Upper lobe of right lung (tissue), 1 donor: Measurements from ENCODE around the gene UBN2. TPM values are rescaled to one million over a fixed set of nuclear protein-coding genes. Genes with fewer than 3 reads are reported as not detected.

ENCODE experiments used
- ATAC-seq: fragments of 200-7000 bp; cut with Tn5 transposase; one replicate; pipeline ENCODE4 v1.9.1; 2020; ENCODE audit warnings: mild to moderate bottlenecking, moderate library complexity
- DNase-seq: peaks from one replicate; pipeline ENCODE4 v3.0.0-alpha.2; 2020
- H3K27ac ChIP-seq: fragments of 200-600 bp; one replicate; pipeline ENCODE4 v1.8.0; 2022
- H3K27me3 ChIP-seq: fragments of 200-600 bp; one replicate; pipeline ENCODE4 v1.8.0; 2022; ENCODE audit warnings: mild to moderate bottlenecking
- H3K36me3 ChIP-seq: fragments of 200-600 bp; one replicate; pipeline ENCODE4 v1.8.0; 2022
- H3K4me1 ChIP-seq: fragments of 200-600 bp; one replicate; pipeline ENCODE4 v1.8.0; 2022
- H3K4me3 ChIP-seq: fragments of 200-600 bp; one replicate; pipeline ENCODE4 v1.8.0; 2022; ENCODE audit warnings: mild to moderate bottlenecking
- H3K9me3 ChIP-seq: fragments of 200-600 bp; one replicate; pipeline ENCODE4 v1.8.0; 2022
- intact Hi-C: fragments of 100-400 bp; cut with DNase I; formaldehyde crosslinking; loops from one replicate; pipeline ENCODE4 v1.11.0; 2022
- total RNA-seq: library from RNA; stranded (reverse); fragmentation: NEBNext Ultra II Directional; extraction: Animal tissue kit (Norgen Biotek cat#: 25700); gene quantifications from one replicate; pipeline ENCODE4 v1.2.1, GENCODE V29; 2021
- TF ChIP-seq, protein P1 (sequence below): fragments of 200-600 bp; IDR thresholded peaks from one replicate; pipeline ENCODE4 v1.8.0; 2022; ENCODE audit warnings: antibody characterized with exemption
- donor health status: DM: no; HTN: yes; CAD: no; lungs with severe emphysema.

UBN2 gene
- total RNA-seq, 1 donor from 2014 or later = 23.5 TPM

DNA sequence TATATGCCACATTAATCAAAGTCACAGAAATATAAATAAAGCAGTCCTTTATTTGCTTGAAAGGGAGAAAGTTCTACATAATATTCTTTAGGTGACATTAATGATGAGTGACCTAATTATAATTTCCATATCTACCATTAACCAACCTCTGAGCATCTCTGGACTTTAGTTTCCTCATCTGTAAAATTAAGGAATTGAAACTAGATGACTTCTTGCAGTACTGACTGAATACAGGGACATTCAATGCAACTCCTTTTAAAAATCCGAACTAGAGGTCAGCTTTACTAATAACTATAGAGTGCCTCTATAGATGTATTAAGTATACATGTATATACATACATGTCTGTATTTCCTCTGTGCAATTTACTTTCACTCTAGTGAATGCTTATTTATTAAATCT, 114.0 kb downstream of the UBN2 start:
- Histone ChIP-seq H3K4me1 (peaks cover 6% of the 10 kb centered on the region), H3K27ac (no peak overlapping the region), H3K36me3 (peaks cover 20% of the 10 kb centered on the region), H3K27me3 (no peaks in the 10 kb centered on the region), H3K9me3 (no peaks in the 10 kb centered on the region), H3K4me3 (no peak overlapping the region)
- intact Hi-C loops = no loop called here
- DNase-seq (no peak), ATAC-seq (no peak)
- TF ChIP-seq, protein P1, sequence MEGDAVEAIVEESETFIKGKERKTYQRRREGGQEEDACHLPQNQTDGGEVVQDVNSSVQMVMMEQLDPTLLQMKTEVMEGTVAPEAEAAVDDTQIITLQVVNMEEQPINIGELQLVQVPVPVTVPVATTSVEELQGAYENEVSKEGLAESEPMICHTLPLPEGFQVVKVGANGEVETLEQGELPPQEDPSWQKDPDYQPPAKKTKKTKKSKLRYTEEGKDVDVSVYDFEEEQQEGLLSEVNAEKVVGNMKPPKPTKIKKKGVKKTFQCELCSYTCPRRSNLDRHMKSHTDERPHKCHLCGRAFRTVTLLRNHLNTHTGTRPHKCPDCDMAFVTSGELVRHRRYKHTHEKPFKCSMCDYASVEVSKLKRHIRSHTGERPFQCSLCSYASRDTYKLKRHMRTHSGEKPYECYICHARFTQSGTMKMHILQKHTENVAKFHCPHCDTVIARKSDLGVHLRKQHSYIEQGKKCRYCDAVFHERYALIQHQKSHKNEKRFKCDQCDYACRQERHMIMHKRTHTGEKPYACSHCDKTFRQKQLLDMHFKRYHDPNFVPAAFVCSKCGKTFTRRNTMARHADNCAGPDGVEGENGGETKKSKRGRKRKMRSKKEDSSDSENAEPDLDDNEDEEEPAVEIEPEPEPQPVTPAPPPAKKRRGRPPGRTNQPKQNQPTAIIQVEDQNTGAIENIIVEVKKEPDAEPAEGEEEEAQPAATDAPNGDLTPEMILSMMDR = no peak

DNA sequence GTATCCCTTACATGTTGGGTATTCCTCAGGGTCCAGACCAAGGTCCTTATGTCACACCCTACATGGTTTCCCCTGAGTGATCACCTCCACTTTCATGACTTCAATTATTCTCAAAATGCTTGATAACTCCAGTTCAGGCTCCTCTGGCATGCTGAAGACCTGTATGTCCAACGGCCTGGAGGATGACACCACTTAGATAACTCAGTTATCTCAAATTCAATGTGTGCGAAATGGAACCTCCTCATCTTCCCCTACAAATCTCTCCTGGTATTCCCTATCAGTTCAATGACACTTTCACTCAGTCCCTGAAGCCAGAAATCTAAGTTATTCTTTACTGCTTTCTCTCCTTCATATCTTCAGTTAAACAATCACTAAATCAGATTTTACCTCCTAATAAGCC, 120.0 kb downstream of the UBN2 start:
- Histone ChIP-seq H3K27ac (no peak overlapping the region), H3K36me3 (peaks cover 11% of the 10 kb centered on the region), H3K27me3 (no peaks in the 10 kb centered on the region), H3K9me3 (no peaks in the 10 kb centered on the region), H3K4me3 (no peak overlapping the region), H3K4me1 (no peaks in the 10 kb centered on the region)
- TF ChIP-seq, protein P1 = no peak
- ATAC-seq (no peak), DNase-seq (no peak)
- intact Hi-C loops = no loop called here

DNA sequence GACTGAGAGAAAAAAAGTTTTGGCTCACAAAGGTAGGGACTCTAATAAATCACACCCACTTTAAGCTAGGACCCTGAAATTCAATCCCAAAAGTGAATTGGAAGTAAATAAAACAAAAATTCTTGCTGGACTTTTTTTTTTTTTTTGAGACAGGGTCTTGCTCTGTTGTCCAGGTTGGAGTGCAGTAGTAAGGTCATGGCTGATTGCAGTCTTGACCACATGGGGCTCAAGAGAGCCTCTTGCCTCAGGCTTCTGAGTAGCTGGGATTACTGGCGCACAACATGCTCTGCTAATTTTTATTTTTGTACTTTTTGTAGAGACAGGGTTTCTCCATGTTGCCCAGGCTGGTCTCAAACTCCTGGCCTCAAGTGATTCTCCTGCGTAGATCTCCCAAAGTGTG, 123.7 kb downstream of the UBN2 start:
- TF ChIP-seq, protein P1 = no peak
- H3K4me3 ChIP-seq = no peak overlapping the region
- intact Hi-C loops = no loop called here
- H3K4me1 ChIP-seq = no peaks in the 10 kb centered on the region
- no peak overlapping the region for H3K27ac ChIP-seq
- ATAC-seq = no peak
- DNase-seq = no peak
- no peaks in the 10 kb centered on the region for H3K9me3 ChIP-seq
- H3K27me3 ChIP-seq = no peaks in the 10 kb centered on the region
- no peaks in the 10 kb centered on the region for H3K36me3 ChIP-seq

DNA sequence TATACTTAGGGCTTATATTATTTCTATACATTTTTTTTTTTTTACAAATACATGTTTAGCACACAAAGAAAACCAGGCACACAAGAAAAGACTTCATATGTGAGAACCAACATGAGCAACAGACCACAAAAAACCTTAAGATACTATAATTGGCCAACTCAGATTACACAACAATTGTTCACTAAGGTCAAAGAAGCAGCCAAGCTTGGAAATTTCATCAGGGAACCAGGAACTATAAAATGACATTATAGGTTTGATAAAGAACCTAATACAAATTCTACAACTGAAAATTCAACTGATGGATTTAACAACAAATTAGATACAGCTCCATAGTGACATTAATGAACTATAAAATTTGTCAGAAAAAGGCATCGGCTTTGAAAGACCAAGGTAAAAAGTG, 124.3 kb downstream of the UBN2 start:
- Histone ChIP-seq H3K4me3 (no peak overlapping the region), H3K9me3 (no peaks in the 10 kb centered on the region), H3K4me1 (no peaks in the 10 kb centered on the region), H3K27ac (no peak overlapping the region), H3K27me3 (no peaks in the 10 kb centered on the region), H3K36me3 (no peaks in the 10 kb centered on the region)
- intact Hi-C loops = no loop called here
- ATAC-seq (no peak), DNase-seq (no peak)
- TF ChIP-seq, protein P1 = no peak

Other genes with a start within 250 kb of the UBN2 start
- 5.7 TPM for gene KIAA1549, start 249.8 kb upstream of the UBN2 start, total RNA-seq
- gene ZC3HAV1L, start 195.2 kb upstream of the UBN2 start, total RNA-seq = 6.4 TPM
- gene ZC3HAV1, start 121.5 kb upstream of the UBN2 start, total RNA-seq = 36.0 TPM
- 11.4 TPM for gene FMC1, start 110.1 kb downstream of the UBN2 start, total RNA-seq
- 79.5 TPM for gene LUC7L2, start 128.7 kb downstream of the UBN2 start, total RNA-seq